BE2C (cell line): ENCODE measurements around the gene PCDH15.

Source experiments
- DNase-seq: peaks from one replicate; pipeline ENCODE4 v3.0.0-alpha.2; 2020
- H3K27me3 ChIP-seq: fragments of 250-450 bp; sonication (Bioruptor Pico); 2 replicates; pipeline ENCODE4 v1.5.1; 2020; ENCODE audit warnings: mild to moderate bottlenecking
- H3K36me3 ChIP-seq: fragments of 250-450 bp; sonication (Bioruptor Pico); 2 replicates; pipeline ENCODE4 v1.5.1; 2020; ENCODE audit warnings: mild to moderate bottlenecking
- H3K4me1 ChIP-seq: fragments of 250-450 bp; sonication (Bioruptor Pico); 2 replicates; pipeline ENCODE4 v1.5.1; 2020
- H3K4me3 ChIP-seq: 2 replicates; pipeline ENCODE4 v1.5.1; 2011; ENCODE audit warnings: low read depth, low read length
- H3K9me3 ChIP-seq: fragments of 250-450 bp; sonication (Bioruptor Pico); 2 replicates; pipeline ENCODE4 v1.5.1; 2020
- CTCF ChIP-seq: IDR thresholded peaks from 2 replicates; pipeline ENCODE4 v1.5.1; 2012; ENCODE audit warnings: mild to moderate bottlenecking, low read depth, low read length

Gene PCDH15

GRCh38 chr10:54469587-54470323 is 331.3 kb downstream of the PCDH15 start:
- Histone ChIP-seq H3K9me3 (no peaks in the 10 kb centered on the region), H3K36me3 (no peaks in the 10 kb centered on the region), H3K27me3 (no peaks in the 10 kb centered on the region), H3K4me3 (no peak overlapping the region), H3K4me1 (no peaks in the 10 kb centered on the region)
- TF ChIP-seq CTCF = no peak
- no peak for DNase-seq

GRCh38 chr10:54454271-54454670 is 346.8 kb downstream of the PCDH15 start:
- no peaks in the 10 kb centered on the region for H3K4me1 ChIP-seq
- no peak overlapping the region for H3K4me3 ChIP-seq
- no peaks in the 10 kb centered on the region for H3K9me3 ChIP-seq
- DNase-seq = no peak
- no peaks in the 10 kb centered on the region for H3K27me3 ChIP-seq
- no peaks in the 10 kb centered on the region for H3K36me3 ChIP-seq
- no peak for TF ChIP-seq CTCF

DNA sequence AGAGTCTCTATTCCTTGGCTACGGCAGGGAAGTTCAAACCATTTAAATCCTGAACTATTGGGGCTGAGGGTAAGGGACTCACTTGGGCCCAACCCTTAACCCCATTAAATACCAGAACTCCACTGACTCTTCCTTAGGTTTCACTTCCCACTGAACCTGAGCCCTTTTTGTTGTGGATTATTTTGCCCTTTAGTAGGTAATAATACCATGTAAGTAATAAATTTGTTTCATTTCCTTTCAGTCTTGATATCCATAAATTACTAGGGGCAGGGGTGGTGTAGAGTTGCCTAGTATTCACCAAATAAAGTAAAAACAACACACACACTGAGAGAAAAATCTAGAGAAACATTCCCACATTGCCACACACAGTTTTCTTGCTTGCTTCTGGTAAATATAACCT is 352.0 kb downstream of the PCDH15 start:
- Histone ChIP-seq H3K9me3 (no peaks in the 10 kb centered on the region), H3K27me3 (no peaks in the 10 kb centered on the region), H3K36me3 (no peaks in the 10 kb centered on the region), H3K4me1 (no peaks in the 10 kb centered on the region), H3K4me3 (no peak overlapping the region)
- no peak for TF ChIP-seq CTCF
- no peak for DNase-seq

- Histone ChIP-seq H3K27me3 (no peaks in the 10 kb centered on the region), H3K4me3 (no peak overlapping the region), H3K9me3 (no peaks in the 10 kb centered on the region), H3K4me1 (peaks cover 6% of the 10 kb centered on the region), H3K36me3 (no peaks in the 10 kb centered on the region)
- TF ChIP-seq CTCF = no peak
- no peak for DNase-seq
These were observed 356.9 kb downstream of the PCDH15 start for GRCh38 chr10:54444170-54444569.

- no peaks in the 10 kb centered on the region for H3K36me3 ChIP-seq
- no peaks in the 10 kb centered on the region for H3K27me3 ChIP-seq
- no peak for TF ChIP-seq CTCF
- no peak overlapping the region for H3K4me3 ChIP-seq
- peaks cover 6% of the 10 kb centered on the region for H3K4me1 ChIP-seq
- no peaks in the 10 kb centered on the region for H3K9me3 ChIP-seq
- DNase-seq = peak; percentile 24
These were observed 359.8 kb downstream of the PCDH15 start for GRCh38 chr10:54441275-54441674.

GRCh38 chr10:54434782-54435181 is 366.2 kb downstream of the PCDH15 start:
- no peak for DNase-seq
- Histone ChIP-seq H3K4me3 (no peak overlapping the region), H3K9me3 (no peaks in the 10 kb centered on the region; the same call in 1 of the 2 replicates), H3K27me3 (no peaks in the 10 kb centered on the region), H3K4me1 (no peaks in the 10 kb centered on the region), H3K36me3 (no peaks in the 10 kb centered on the region)
- TF ChIP-seq CTCF = no peak
